HG02623 (cell line): Measurements from ENCODE around the gene DICER1.
"Not testable (repeated sequence)": the region's sequence is repeated elsewhere in the genome, so short reads cannot be mapped to it uniquely, and the experiment has no call there.

Experiments used
- ATAC-seq: cut with Tn5 transposase; IDR thresholded peaks from one replicate; pipeline ENCODE4 v1.9.1; 2021; ENCODE audit warnings: moderate library complexity; ENCODE audit not compliant: unreplicated experiment

Gene DICER1

GRCh38 chr14:95151561-95151960 lies 5.8 kb downstream of the DICER1 start:
- no peak for ATAC-seq

GRCh38 chr14:95150910-95151309 lies 6.4 kb downstream of the DICER1 start:
- no peak for ATAC-seq

GRCh38 chr14:95149441-95149840 lies 7.9 kb downstream of the DICER1 start:
- no peak for ATAC-seq

GRCh38 chr14:95147597-95147996 lies 9.7 kb downstream of the DICER1 start:
- no peak for ATAC-seq

GRCh38 chr14:95146079-95146771 lies 11.1 kb downstream of the DICER1 start:
- no peak for ATAC-seq

- no peak for ATAC-seq
Measured at GRCh38 chr14:95144849-95145248, 12.5 kb downstream of the DICER1 start.

- no peak for ATAC-seq
Measured at GRCh38 chr14:95143808-95144620, 13.3 kb downstream of the DICER1 start.

GRCh38 chr14:95142208-95142607 lies 15.1 kb downstream of the DICER1 start:
- ATAC-seq: no peak

- ATAC-seq: no peak
Measured at GRCh38 chr14:95141684-95142083, 15.6 kb downstream of the DICER1 start.

GRCh38 chr14:95140060-95140858 lies 17.1 kb downstream of the DICER1 start:
- no peak for ATAC-seq

GRCh38 chr14:95138876-95139275 lies 18.5 kb downstream of the DICER1 start:
- no peak for ATAC-seq

GRCh38 chr14:95138455-95138854 lies 18.9 kb downstream of the DICER1 start:
- ATAC-seq: not testable (repeated sequence)

- no peak for ATAC-seq
Measured at GRCh38 chr14:95137804-95138167, 19.5 kb downstream of the DICER1 start.

GRCh38 chr14:95137164-95137803 lies 20.0 kb downstream of the DICER1 start:
- ATAC-seq: no peak

GRCh38 chr14:95136631-95137030 lies 20.7 kb downstream of the DICER1 start:
- no peak for ATAC-seq

GRCh38 chr14:95134304-95134933 lies 22.9 kb downstream of the DICER1 start:
- ATAC-seq: no peak

GRCh38 chr14:95133282-95133681 lies 24.0 kb downstream of the DICER1 start:
- ATAC-seq: no peak

GRCh38 chr14:95132760-95133159 lies 24.6 kb downstream of the DICER1 start:
- ATAC-seq: no peak

GRCh38 chr14:95130549-95130948 lies 26.8 kb downstream of the DICER1 start:
- ATAC-seq: no peak

- no peak for ATAC-seq
Measured at GRCh38 chr14:95128140-95128539, 29.2 kb downstream of the DICER1 start.

- ATAC-seq: no peak
Measured at GRCh38 chr14:95127531-95127911, 29.8 kb downstream of the DICER1 start.
